ENCODE measurements around the gene RBMS1.
A peak's percentile ranks its signal among the peaks of the same experiment; 100 is the strongest.

RBMS1 gene

GRCh38 chr2:160275656-160276055 is 218.0 kb downstream of the RBMS1 start:
- DNase-seq (ENCODE audit: low spot score) = no peak

DNA sequence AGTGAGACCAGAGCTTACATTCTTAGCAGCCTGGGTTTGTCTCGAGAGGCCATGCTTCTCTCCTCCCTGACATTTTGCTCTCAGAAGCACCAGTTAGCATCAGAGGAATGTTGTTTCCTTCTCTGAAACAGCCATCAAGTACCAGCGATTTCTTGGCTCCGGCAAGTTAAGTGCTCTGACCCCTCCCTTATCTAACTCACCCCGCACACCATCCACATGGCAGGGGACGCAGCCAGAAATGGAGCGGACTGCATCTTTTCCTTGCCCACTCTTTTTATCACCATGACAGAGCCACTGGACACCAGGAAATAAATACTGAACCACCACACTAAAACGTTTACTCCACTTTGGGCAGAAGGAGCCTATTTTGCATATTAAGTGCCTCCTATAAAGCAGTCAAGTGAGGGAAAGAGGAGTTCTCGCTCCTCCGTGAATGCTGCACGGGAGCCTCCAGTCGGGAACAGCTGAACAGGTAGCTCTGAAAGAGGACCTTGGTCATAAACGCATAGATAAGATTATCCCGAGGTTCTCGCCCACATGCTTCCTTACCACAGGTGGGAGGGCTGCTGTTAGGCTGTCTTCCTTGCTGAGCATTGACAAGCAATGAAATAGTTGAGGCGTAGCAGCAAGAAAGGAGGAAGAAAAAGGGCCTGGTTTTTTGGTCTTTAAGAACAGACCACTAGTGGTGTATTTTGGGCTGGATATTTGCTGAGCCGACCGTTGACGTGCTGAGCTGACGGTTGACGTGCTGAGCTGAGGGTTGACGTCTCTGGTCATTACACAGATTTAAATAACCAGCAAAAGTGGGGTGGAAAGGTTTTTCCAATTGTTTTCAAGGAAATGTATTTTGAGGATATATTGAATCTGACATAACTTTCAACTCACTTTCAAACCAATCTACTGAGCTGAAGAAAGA is 222.2 kb downstream of the RBMS1 start:
- no peak for DNase-seq (ENCODE audit: low spot score)

GRCh38 chr2:160270571-160271113 is 223.0 kb downstream of the RBMS1 start:
- DNase-seq (ENCODE audit: low spot score) = no peak

- DNase-seq (ENCODE audit: low spot score) = peak; percentile 68
These were observed 223.6 kb downstream of the RBMS1 start for GRCh38 chr2:160269803-160270570.

DNA sequence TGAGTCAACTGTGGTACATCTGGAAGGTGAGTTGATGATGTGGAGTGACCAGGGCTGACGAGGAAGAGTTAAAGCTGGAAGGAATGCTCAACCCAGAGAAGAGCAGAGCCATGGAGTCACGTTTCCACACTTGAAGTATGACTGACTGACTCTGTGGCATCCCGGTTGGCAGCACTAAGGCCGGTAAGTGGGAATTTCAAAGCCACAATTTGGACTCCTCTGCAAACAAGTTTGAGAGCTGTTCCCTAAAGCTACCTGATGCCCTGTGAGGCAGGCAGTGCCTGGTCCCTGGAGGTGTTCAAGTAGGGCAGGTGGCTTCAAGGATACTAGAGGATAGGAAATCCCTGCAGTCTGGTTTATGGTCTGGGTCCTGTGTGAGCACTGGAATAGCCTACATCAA is 224.2 kb downstream of the RBMS1 start:
- DNase-seq (ENCODE audit: low spot score) = no peak

DNA sequence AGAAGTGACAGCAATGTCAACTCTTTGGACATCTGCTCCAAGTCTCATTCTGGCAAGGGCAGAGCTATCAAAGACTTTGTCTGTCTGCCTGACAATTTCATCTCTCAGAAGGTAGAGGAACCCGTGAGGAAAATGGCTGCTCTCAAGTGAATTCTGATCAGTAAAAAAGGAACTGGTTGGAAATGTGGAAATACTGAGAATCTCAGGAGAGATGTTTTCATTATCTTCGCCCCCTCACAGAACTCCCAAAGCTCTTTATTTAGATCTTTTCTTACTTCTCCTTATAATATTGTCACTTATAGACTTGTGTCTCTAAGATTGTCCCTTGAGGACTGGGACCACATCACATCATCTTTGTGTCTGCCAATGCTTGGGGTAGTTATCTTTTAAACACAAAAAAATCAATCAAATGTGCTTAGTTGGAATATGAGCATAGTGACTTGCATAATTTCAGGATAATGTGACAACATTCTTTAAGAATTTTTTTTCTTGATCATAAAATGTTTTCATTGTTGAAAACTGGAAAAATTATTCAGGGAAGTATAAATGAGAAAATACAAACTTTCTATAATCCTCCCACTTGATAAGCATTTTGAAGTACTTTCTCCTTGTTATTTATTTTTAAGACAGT is 225.3 kb downstream of the RBMS1 start:
- DNase-seq (ENCODE audit: low spot score) = no peak

DNA sequence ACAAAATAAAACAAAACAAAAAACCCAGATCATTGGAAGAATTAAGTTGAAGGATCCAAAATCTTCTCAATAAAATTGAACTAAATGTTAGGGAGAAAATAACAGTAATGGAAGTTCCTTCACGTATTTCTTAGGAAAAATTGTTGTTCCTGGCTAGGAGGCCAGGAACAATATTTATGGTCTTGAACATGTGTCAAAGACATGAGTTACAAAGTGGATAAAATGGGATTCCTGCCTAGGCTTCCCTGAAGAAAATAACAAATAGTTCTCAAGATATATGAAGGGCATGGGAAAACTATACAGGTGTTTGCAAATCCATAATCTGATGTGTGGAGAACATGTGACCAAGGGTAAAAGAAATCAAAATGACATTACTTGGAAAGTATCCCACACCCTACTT is 225.9 kb downstream of the RBMS1 start:
- no peak for DNase-seq (ENCODE audit: low spot score)

- DNase-seq (ENCODE audit: low spot score) = no peak
These were observed 226.6 kb downstream of the RBMS1 start for GRCh38 chr2:160267022-160267421.

- DNase-seq (ENCODE audit: low spot score) = peak; percentile 70
These were observed 227.5 kb downstream of the RBMS1 start for GRCh38 chr2:160266037-160266551.

DNA sequence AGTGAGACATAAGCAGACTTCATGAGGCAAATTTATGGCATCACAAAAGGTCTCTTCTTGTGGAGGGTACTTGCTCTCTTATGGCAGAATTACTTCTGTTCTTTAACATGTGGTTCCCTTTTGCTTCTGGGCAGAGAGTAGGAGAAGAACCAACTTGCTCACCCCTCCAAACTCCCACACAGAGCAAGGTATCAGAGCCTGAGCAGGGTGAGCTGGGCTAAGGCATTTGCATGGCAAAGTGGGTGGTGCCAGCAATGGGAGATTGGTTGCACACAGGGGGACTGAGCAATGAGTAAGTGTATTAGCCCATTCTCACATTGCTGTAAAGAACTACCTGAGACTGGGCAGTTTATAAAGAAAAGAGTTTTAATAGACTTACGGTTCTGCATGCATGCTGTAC is 229.3 kb downstream of the RBMS1 start:
- DNase-seq (ENCODE audit: low spot score) = no peak

DNA sequence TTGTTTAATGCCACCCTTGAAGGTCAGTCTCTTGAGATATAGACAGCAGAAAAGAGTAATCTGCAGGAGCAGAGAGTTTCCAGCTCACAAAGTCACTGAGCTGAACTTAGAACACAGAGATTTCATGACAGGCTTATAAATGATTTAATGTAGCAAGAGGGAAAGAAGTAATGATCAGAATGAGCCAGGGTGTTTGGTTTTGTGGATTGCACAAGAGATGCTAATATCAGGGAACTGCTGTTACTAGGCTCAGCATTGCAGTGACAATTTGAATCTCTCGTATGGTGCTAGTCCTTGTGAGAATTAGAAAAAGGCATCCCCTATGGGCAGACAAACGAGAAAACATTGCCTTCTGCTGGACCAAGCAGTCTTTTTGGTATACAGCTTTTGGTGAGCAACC is 231.9 kb downstream of the RBMS1 start:
- no peak for DNase-seq (ENCODE audit: low spot score)

DNA sequence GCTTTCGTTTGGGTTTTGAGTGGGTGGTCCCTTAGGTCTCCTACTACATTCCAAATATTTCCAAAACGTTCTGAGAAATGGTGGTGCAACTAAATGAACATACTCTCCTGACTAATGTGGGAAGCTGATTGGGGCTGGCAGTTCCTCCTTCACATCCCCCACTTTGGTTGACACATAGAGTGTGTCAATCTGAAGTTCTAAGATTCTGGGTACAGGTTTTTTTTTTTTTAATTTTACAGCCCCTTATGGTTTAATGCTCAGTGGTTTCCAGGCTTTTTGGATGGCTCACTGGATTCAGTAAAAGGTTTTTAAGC is 235.2 kb downstream of the RBMS1 start:
- no peak for DNase-seq (ENCODE audit: low spot score)

DNA sequence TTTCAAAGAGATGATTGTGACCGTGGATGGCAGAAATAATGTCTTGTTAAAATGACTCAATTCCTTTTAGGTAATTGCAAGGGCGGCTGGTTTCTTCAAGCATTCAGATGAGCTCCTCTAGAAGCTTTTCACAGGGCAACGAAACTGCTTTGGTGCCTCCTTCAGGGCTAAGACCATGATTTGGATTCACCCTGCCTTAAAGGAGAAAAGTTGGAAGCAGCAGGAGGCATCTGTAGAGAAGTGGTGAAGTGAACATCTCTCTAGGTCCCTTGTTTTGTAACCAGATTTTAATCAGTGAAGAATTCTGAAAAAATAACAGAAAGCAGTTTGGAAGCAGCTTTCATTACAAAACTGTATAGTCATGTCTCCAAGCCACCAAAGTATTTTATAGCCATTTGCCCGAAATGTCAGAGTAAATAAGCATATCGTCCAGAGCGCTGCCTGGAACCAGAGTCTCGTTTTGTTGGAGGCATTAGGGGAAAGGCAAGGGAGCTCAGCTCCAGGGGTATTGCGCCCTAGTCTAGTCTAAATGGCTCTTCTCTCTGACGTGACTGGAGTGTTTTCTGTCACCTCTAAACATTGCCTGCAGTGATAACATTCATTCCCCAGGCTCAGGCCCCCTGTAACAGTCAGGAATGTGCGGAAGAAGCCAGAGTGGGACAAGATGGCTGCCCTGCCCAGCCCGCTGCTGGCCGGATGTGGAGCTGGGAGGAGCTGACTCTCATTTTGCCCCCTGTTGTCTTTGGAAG is 235.7 kb downstream of the RBMS1 start:
- DNase-seq (ENCODE audit: low spot score) = no peak

DNA sequence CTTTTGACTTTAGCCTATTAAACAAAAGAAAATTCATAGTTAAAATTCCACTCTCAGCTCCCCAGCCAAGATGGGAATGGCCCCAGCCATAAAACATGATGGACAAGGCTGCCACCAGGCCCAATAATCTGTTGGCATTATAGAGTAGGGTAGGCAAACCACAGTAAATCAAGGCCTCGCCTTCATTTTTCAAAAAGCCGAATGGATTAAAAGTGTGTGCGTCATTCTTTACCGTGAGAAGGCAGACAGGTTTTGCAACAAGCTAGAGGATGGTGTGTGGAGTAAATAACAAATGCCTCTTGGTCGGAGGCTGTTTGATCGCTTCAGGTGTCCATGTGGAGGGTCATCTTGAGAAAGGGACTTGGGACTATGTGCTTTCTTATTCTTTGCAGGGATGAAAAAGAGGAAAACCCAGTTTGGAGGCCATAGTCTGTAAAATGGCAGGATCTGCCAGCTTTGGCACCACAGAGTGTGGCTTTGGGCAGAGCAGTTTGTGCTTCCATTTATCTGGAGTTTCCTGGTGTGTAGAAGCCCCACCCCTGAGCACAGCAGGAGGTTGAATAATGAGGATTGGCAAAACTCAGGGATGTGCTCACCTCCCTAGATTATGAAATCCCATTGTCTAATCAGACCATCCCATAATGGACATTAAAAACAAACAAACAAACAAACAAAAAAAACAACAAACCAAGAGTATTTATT is 236.4 kb downstream of the RBMS1 start:
- DNase-seq (ENCODE audit: low spot score) = no peak

GRCh38 chr2:160256507-160256906 is 237.1 kb downstream of the RBMS1 start:
- no peak for DNase-seq (ENCODE audit: low spot score)

DNA sequence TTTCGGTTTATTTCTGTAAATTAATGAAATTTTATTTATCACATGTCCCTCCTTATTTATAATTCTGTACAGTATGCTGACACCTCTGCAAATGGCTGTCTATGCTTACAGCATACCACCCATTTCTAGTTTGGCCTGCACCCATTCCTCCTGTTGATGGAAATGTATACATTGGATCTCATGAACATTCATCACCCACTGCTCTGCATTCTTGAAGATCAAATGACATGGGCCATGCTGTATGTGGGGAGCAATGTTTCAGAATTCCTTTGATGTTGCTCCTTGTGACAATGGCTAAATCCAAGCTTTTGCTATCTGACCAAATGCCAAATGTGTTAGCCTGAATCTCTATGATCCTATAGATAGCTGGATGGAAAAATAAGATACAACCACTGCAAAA is 238.2 kb downstream of the RBMS1 start:
- DNase-seq (ENCODE audit: low spot score) = no peak

GRCh38 chr2:160254189-160254762 is 239.3 kb downstream of the RBMS1 start:
- DNase-seq (ENCODE audit: low spot score) = no peak

DNA sequence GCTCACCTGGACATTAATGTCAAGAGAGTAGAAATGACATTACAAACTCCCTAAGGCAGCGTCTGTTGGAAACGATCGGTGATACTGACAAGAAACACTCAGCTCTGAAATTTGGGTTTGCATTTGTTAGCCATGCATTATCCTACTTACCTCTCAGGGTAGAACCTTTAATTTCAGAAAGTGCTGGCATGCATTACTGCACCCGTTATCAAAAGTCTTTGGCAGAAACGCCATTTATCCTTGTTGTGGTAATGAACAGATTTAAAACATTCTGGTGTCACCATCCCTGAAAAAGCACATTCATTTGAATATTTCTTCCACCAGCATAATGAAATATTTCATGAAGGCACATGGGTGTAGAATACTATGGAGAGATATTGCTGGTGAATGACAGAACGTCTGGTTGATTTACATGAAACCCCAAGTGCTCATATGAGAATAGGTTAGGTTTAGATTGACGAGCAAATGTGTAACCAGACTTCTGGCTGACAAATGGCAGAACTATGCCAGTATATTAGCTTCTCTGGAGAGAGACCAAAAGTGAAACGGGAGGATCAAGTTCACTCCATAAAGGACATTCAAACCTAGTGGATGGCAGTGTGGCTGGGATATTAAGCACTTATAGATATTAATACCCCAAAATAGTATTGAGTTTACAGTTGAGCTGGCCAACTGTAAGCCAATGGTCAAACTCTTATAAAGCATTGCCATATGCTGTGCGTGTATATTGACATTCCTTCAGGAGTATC is 240.0 kb downstream of the RBMS1 start:
- DNase-seq (ENCODE audit: low spot score) = no peak

DNA sequence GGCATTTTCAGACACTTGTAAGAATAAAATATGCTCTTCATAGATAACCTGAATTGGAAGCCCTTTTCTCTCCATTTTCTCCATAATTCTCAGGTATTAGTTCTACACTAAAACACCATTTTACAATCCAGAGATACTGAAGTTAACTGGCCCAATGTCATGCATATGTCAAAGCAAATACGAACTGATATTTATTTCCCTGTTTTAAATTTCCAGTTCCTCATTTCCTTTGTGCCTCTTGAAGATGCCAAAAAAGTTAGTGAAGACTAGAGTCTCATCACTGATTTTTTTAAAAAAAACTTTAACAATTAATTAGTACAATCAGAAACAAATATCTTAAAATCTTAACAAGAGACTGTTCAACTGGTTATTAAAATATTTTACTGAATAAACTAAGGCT is 240.7 kb downstream of the RBMS1 start:
- no peak for DNase-seq (ENCODE audit: low spot score)

- peak; percentile 24 for DNase-seq (ENCODE audit: low spot score)
These were observed 241.2 kb downstream of the RBMS1 start for GRCh38 chr2:160252278-160252887.
